ENCODE data around the gene MEGF10.
A peak's percentile ranks its signal among the peaks of the same experiment; 100 is the strongest.
"Not testable (repeated sequence)": the region's sequence is repeated elsewhere in the genome, so short reads cannot be mapped to it uniquely, and the experiment has no call there.

The MEGF10 gene

GRCh38 chr5:127290019-127290945 is at the start of gene MEGF10:
MEGF10 (plus strand) TSS chr5:127290796; CDS start chr5:127331309, 40,513 bp downstream.
- DNase-seq, result peak; percentile 2

- DNase-seq, result no peak
Measured at GRCh38 chr5:127243011-127243410, 47.6 kb upstream of the MEGF10 start.

DNA sequence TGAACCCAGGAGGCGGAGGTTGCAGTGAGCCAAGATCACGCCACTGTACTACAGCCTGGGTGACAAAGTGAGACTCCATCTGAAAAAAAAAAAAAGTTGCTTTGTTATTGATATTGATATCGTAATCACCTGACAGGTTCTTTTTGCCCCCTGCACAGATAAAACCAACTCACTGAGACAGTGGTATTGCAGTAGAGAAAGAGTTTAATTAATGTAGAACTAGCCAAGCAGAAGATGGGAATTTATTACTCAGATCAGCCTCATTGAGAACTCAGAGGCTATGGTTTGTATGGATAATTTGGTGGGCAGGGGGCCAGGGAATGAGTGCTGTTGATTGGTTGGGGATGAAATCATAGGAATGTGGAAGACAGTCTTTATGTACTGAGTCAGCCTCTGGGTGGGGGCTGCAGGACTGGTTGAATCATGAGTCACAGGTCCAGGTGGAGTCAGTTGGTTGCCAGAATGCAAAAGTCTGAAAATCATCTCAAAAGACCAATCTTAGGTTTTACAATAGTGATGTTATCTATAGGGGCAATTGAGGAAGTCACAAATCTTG is 35.8 kb upstream of the MEGF10 start:
- DNase-seq, result no peak

DNA sequence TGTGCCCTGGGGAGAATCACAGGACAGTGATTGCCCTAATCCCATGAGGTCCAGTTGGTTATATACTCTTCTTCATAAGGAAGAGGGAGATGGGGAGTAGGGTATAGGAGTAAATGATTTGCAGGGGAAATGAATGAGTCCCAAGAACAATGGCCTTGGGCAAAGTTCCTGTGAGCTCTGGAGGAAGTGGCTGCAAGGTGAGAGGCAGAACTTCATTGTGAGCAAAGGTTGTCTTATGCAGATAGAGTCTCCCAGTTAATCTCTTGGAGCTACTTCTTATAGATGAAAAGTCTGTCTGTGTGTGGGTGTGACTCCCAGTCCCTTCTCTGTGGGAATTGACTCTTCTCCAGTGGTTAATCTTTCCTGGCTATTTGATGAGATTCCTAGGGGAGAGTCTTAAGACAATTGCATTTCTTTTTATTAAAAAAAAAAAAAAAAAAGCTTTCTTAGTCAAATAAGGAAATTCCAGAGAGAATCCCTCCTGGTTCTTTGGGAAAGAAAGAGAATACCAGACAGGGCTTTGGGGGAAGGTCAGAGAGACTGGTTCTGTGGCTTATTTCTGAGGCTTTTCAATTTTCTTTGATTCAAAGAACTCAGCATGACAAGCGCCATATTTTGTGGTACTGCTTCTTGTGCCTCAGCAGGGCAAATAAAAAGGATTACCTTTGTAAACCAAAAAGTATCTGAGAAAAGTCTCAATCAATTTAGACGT is 33.6 kb upstream of the MEGF10 start:
- no peak for DNase-seq

DNA sequence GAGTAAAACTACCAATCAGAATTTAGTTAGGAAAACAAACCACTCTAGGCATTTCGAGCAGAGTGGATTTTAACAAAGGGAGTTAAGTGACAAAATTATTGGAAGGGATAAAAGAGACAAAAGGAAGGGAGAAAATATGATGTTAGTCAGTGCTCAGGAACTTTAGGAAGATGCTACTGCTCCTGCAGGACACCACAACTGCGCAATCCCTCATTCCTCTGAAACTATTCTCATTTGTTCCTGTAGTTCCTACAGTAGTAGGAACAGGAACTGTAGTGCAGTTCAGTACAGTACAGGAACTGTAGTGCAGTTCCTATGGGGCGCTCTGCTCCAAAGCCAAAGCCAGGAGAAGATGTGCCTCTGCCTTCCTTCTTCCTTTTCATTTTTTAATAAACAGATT is 29.9 kb upstream of the MEGF10 start:
- DNase-seq, result no peak

DNA sequence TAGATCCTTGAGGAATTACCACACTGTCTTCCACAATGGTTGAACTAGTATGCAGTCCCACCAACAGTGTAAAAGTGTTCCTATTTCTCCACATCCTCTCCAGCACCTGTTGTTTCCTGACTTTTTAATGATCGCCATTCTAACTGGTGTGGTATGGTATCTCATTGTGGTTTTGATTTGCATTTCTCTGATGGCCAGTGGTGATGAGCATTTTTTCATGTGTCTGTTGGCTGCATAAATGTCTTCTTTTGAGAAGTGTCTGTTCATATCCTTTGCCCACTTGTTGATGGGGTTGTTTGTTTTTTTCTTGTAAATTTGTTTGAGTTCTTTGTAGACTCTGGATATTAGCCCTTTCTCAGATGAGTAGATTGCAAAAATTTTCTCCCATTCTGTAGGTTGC is 25.1 kb upstream of the MEGF10 start:
- DNase-seq, result not testable (repeated sequence)

DNA sequence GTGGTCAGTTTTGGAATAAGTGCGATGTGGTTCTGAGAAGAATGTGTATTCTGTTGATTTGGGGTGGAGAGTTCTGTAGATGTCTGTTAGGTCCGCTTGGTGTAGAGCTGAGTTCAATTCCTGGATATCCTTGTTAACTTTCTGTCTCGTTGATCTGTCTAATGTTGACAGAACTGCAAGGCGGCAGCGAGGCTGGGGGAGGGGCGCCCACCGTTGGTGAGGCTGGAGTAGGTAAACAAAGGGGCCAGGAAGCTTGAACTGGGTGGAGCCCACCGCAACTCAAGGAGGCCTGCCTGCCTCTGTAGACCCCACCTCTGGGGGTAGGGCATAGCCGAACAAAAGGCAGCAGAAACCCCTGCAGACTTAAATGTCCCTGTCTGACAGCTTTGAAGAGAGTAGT is 22.3 kb upstream of the MEGF10 start:
- not testable (repeated sequence) for DNase-seq

GRCh38 chr5:127270713-127271112 is 19.9 kb upstream of the MEGF10 start:
- DNase-seq, result not testable (repeated sequence)

GRCh38 chr5:127275641-127276193 is 14.9 kb upstream of the MEGF10 start:
- no peak for DNase-seq

- DNase-seq, result no peak
Measured at GRCh38 chr5:127280491-127281220, 9.9 kb upstream of the MEGF10 start.

DNA sequence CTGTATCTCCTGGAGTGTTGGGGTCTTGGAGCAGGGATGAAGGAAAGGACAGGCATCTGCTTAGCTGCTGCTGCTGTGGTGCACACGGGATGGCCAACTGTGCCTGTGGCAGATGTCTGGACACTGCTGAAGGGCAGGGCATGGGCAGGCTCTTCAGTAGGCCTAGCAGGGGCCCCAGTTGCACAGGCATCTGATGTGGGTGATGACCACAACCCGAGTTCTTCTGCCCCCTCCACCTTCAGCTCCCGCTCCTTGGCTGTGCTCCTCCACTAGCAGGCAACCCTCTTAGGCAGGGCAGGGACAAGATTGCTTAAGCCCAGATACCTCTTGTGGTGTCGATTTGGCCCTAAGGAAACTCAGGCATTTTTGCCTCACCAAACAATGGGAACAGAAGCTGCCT is 9.0 kb upstream of the MEGF10 start:
- DNase-seq, result no peak

- no peak for DNase-seq
Measured at GRCh38 chr5:127288676-127289075, 1.9 kb upstream of the MEGF10 start.

- no peak for DNase-seq
Measured at GRCh38 chr5:127290946-127291693, 524 bp downstream of the MEGF10 start.

- no peak for DNase-seq
Measured at GRCh38 chr5:127292030-127292735, 1.6 kb downstream of the MEGF10 start.

DNA sequence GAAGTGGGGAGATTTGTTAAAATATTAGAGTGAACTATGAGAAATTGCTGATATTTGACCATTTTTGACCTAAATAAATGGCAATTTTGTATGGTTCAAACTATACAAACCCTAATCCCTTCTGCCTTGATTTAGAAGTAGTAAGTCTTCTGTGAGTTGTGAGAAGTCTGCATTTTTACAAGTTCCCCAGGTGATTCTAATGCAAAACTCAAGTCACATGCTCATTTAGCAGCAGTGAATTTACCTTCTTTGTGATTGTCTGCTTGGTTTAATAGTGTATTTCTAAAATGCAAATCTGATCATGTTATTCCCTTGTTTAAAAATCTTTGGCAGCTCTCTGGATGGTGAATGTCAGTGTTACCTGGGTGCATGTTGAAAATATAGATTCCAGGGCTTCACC is 2.8 kb downstream of the MEGF10 start:
- DNase-seq, result no peak

DNA sequence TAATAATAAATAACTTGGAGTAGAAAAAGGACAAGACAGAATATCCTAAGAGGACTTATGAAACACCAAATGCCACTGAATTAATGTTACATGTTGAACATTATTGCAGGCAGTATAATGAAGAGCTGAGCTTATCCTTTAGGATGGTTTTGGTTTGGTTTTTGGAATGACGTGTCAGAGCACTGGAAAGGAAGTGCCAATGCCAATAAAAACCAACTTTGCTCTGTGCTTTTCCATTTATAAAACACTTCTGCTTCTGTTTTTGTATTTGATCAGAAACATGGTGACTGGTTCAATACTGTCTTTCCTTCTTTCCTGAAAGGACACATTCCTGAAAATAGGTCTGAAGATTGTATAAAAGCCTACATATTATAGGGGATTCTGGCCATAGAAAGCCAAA is 4.2 kb downstream of the MEGF10 start:
- DNase-seq, result no peak

DNA sequence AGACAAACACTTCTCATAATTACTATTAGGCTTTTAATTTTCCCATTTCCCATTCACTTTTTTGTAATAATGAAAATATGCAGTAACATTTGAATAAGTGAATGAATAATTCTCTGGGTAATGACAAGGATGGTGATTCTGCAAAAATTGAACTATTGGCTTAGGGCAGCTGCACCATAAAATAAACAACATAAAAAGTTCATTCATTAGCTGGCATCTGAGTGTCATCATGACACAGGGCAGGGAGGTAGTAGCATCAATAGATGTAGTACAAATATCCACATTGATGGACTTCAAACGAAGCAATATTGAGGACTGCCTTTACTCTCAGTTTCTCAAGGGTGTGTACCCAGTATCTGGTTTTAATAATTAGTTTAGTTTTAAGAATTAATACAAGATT is 4.9 kb downstream of the MEGF10 start:
- DNase-seq, result no peak

DNA sequence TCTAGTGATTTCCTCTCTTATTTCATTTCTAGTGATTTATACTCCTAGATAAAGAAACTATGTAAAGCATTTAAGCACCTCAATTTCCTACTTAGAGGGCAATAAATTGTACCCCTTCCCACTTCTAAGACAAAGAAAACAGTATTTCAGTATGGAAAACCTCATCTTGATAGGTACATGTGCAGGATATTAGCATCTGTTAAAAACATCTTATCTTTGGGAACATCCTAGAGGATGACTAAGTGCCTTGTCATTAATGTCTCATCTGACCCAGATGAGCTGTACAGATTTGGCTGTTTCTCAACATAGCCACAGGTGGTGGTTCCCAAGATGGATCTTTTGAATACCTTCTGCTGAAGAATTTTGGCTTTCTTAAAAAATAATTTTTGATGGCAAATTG is 5.7 kb downstream of the MEGF10 start:
- DNase-seq, result no peak

GRCh38 chr5:127296894-127297293 is 6.3 kb downstream of the MEGF10 start:
- DNase-seq, result not testable (repeated sequence)

GRCh38 chr5:127297348-127298035 is 6.9 kb downstream of the MEGF10 start:
- no peak for DNase-seq

DNA sequence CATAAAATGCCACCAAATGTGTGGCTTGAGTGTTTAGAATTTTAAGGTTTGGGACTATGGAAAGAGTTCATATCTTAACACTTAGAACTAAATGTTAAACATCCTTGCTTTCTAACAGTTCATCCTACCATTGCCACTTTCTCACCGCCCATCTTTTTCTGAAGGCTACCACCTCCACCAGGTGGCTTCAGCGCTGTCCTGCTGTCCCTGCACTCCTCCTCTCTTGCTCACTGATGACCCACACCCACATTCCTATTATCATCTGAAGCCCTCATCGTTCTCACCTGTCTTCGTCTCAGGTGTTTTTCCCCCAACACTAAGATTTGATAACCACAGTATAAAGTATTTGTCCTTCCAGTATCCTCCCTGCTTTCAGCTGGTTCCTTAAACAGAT is 7.4 kb downstream of the MEGF10 start:
- DNase-seq, result no peak
